HK-2 (cell line): ENCODE results near the gene FAM110D.
A peak's percentile ranks its signal among the peaks of the same experiment; 100 is the strongest.

Experiments
- DNase-seq: peaks from one replicate; pipeline ENCODE4 v3.0.0-alpha.2; 2018; ENCODE audit not compliant: unreplicated experiment

FAM110D gene

GRCh38 chr1:26158908-26159742 is at the start of gene FAM110D:
TSS of gene FAM110D (plus strand) at chr1:26159079. CDS start at chr1:26161292, 2,213 bp downstream.
- DNase-seq: no peak

- DNase-seq: no peak
Measured at GRCh38 chr1:26109229-26110164, 49.4 kb upstream of the FAM110D start.

DNA sequence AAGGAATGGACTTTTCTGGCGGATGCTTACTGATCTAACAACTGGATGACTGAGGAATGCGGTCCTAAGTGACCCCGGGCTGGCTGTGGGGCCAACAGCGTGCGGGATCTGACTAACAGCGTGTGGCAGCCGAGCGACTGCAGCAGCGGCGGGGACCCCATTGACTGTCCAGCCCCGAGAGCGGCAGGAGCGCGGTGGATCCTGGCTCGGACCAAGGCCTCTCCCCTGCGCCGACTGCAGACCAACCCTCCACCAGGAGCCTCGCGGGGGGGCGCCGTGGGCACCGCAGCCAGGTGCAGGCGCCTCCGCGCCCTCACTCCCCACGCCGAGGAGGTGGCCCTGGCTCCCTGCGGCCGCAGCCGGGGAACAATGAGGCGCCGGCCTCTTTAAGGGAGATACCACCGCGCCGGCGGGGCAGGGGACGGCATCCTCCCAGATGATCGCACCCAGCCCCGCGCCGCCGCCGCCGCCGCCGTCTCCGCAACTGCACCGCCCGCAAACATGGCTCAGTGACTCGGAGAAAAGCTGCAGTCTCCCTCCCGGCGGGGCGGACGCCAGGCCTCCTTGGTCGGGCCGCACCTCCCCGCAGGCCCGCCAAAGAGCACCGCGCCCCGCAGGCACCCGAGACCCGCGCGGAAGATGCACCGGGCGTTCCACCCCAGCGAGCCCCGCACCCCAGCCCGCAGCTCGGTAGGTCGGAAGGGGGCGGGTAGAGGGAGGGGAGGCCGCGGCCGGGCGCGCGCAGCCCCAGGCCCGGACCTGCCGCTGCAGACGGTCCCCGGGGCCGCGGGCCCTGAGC is 47.9 kb upstream of the FAM110D start:
- DNase-seq: peak; percentile 57

GRCh38 chr1:26111530-26112406 is 47.1 kb upstream of the FAM110D start, which contains the start of gene PDIK1L:
TSS of gene PDIK1L (plus strand) at chr1:26111824. CDS start at chr1:26114309, 2,485 bp downstream.
- DNase-seq: peak; percentile 92

- no peak for DNase-seq
Measured at GRCh38 chr1:26112407-26112775, 46.5 kb upstream of the FAM110D start.

DNA sequence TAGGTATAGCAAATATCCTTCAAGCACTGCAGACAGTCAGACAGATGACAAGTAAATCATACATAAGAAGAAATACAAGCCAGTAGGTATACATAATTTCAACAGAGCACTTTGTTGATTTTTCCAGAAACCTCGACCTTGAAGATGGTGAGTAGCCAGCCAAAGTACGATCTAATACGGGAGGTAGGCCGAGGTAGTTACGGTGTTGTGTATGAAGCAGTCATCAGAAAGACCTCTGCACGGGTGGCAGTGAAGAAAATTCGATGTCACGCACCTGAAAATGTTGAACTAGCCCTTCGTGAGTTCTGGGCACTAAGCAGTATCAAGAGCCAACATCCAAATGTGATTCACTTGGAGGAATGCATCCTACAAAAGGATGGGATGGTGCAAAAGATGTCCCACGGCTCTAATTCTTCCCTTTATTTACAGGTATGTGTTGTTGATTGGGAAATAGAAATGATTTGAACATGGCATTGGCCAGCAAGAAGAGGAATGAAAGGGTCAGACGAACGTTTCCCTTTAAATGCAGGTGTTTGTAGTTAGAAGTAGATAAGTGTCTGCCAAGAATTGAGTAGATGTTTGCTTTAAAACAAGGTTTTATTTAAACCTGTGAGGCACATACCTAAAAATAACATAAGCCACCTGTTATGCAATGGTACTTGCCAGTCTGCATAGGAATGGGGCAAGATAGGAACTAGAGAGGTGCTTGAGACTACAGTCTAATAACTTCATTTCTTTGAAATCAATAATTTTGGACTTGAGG is 44.5 kb upstream of the FAM110D start:
- DNase-seq: no peak

DNA sequence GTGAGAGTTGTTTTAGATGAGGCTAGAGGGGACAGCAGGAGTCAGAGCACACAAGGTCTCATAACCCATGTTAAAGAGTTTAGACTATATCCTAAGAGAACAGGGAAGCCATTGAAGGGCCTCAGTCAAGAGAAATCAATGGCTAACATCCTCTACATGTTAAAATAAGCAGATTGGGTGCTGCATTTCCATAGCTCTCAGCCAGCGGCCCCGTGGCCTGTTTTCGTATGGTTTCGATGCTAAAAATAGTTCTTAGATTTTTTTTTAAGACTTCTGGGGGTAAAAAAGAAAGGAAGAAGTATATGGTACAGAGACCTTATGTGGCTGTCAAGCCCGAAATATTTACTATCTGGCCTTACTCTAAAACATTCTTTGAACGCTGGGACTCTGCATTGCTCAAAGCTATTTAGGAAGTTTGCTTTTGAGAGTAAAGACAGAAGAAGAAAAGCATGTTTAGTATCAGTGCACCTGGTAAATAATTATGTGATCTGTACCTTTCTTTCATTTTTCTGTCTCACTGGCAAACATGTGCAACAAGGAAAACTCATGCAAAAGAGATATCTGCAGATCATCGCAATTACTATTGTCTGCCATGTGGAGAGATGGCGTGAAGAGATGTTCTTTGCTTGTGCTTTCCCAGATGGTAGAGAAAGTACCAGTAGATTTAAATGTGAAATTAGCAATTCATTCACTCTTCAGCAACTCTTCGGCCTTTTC is 38.8 kb upstream of the FAM110D start:
- no peak for DNase-seq

- DNase-seq: no peak
Measured at GRCh38 chr1:26121854-26122773, 36.8 kb upstream of the FAM110D start.

DNA sequence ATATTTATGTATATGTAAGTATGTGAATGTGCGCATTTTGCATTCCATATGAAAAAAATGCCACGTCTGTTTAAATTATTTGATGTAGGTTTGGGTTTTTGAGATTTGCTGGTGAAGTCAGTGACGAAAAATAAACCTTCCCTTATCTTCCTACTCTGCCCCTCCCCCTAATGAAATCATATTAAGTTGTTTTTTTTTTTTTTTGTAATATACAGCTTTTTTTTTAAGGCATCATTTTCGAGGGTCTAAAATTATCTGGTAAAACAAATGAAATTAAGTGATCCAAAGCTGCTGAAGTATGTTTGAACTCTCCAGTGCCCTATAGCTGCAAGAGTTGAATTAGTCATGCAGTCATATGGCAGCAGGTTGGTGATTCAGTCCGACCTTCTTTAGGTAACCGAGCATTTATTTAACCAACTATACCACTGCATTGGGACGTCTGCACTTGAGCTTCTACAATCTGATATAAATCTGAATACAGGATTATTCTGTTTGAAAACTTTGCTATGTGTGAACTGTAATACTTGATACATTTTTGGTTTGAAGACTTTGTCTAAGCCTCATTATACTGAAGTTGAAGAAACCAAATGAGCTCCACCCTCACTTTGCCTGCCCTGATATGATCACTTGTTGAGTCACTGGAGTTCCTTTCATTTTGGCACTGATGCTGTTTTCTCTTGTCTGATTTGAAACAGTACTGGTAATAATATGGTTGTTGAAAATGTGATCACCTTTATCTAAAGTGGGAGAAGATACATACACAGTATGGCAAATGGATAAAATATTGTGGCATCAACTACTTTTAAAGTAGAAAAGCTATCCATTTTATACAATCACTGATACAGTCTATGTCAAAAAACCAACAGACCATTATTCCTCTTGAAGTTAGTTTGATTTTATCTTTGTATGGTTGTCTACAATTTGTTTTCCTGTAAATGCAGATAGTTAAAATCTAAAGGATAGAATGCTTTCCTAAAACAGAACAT is 35.6 kb upstream of the FAM110D start:
- DNase-seq: no peak

DNA sequence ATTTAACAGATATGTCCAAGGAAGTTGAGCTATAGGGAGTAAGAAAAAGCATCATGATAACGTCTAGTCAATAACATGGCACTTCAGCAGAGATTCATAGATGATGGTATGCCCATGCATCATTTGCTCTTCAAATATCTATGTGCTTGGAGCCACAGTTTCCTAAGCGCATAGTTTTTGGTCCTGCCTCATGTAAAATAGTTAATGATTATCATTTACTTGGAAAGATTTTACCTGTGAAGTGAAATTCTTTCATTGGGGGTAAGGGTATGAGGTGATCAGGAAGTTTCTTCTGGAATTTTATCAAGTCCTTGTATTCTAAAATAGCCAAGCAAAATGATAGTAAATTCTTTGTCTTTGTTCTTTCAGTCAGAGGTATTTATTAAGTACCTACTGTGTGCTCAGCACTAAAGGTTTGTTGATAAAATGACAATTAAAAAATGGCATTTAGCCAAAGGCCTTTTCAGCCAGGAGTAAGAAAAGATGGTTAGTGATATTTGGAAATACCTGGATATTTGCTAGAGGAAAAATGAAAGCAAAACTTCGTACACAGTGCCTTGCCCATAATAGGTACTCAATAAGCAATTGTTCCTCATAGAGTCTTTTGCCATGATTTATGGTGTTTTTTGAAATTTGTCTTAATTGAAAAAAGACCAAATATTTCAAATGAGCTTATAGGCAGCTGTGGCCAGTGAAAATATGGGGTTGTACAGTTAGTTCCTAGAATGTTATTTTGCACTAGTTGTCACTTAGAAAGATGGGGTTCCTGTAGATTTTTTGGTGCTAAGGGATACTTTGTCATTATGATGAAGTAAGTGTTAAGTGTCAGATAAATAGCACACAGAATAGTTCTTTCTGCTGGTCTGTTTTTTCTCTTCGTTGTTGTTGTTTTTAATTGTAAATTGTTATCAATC is 34.2 kb upstream of the FAM110D start:
- no peak for DNase-seq

GRCh38 chr1:26125382-26125781 is 33.5 kb upstream of the FAM110D start:
- DNase-seq: no peak

GRCh38 chr1:26125946-26126320 is 32.9 kb upstream of the FAM110D start:
- no peak for DNase-seq

DNA sequence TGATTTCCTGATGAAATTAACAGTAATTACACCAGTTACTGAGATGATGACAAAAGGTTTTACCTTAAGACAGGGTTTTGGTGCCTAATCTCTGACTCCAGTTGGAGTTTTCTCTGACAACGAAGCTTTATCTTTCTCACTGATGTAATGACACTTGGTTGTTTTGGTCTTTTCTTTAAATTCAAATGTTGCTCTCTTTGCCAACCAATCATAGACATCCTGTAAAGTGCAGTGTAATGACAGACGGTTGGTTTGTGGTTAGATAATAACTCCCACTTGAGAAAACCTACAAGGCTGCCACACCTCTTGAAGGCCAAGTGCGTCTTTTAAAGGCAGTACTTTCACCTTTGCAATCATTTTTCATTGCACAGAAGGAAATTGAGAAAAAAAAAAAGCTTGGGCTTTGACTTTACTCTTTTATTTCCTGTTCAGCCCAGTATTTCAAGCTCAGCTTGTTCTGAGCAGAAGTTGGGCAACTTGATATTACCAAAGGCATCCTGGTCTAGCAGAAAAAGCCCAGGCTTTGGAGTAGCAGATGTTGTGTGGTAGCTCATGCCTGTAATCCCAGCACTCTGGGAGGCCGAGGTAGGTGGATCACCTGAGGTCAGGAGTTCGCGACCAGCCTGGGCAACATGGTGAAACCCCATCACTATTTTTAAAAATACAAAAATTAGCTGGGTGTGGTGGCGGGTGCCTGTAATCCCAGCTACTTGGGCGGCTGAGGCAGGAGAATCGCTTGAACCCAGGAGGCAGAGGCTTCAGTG is 32.4 kb upstream of the FAM110D start:
- no peak for DNase-seq

GRCh38 chr1:26127235-26128163 is 31.4 kb upstream of the FAM110D start:
- DNase-seq: no peak
